Endothelial cell of umbilical vein (primary cell): ENCODE data around the gene MTNR1B. TPM values are rescaled to one million over a fixed set of nuclear protein-coding genes. Genes with fewer than 3 reads are reported as not detected.

Source experiments
- BruUV-seq: library from RNA; stranded (reverse); fragments of 400-500 nt; replicated peaks from 2 replicates; lab custom pipeline; 2021; lab: Mats Ljungman, UMichigan
- CTCF ChIA-PET: fragments of 300-600, 350-600 bp; sonication (Branson Sonifier 250); formaldehyde crosslinking; loops from one replicate; lab custom pipeline; 2021; ENCODE audit warnings: antibody characterized with exemption, inconsistent platforms; lab: Charles Lee
- POLR2A ChIA-PET: fragments of 300-600, 350-600 bp; sonication (Branson Sonifier 250); formaldehyde crosslinking; loops from one replicate; lab custom pipeline; 2021; ENCODE audit warnings: antibody characterized with exemption, inconsistent platforms; lab: Charles Lee
- DNase-seq: peaks from one replicate; pipeline ENCODE4 v3.0.0-alpha.2; 2011; ENCODE audit warnings: low read depth, low spot score
- FAIRE-seq: peaks from 2 replicates; lab custom pipeline; 2011; peaks lifted over from hg19 to GRCh38; lab: Jason Lieb, UNC
- H2AFZ ChIP-seq: 2 replicates; pipeline ENCODE4 v1.6.0; 2012; ENCODE audit warnings: low read depth, low read length, control low read depth, inconsistent platforms
- H3K27ac ChIP-seq: 2 replicates; pipeline ENCODE4 v1.5.1; 2011; ENCODE audit warnings: low read depth, mild to moderate bottlenecking, control low read depth, low read length, moderate library complexity; ENCODE audit not compliant: insufficient read depth
- H3K27me3 ChIP-seq, 2 experiments: 2 replicates each; pipeline versions ENCODE4 v1.6.0 to v1.6.1; 2011; ENCODE audit warnings: low read length in 2 of 2, mixed read lengths in 1 of 2; ENCODE audit not compliant: control insufficient read depth in 2 of 2, insufficient read depth in 2 of 2
- H3K36me3 ChIP-seq, 2 experiments: 2 replicates in 1 of 2; 3 replicates in 1 of 2; pipeline ENCODE4 v1.5.1; 2011; ENCODE audit warnings: low read length in 2 of 2, mild to moderate bottlenecking in 1 of 2, moderate library complexity in 1 of 2; ENCODE audit not compliant: control insufficient read depth in 2 of 2, insufficient read depth in 2 of 2; ENCODE audit errors: extremely low read depth in 1 of 2
- H3K4me1 ChIP-seq: 3 replicates; pipeline ENCODE4 v1.5.1; 2011; ENCODE audit warnings: mild to moderate bottlenecking, low read length; ENCODE audit not compliant: control insufficient read depth, insufficient read depth; ENCODE audit errors: extremely low read depth
- H3K4me2 ChIP-seq: 2 replicates; pipeline ENCODE4 v1.6.1; 2011; ENCODE audit warnings: low read length, control low read depth, mixed read lengths; ENCODE audit not compliant: insufficient read depth
- H3K4me3 ChIP-seq, 3 experiments: fragments of 200-600 bp in 1 of 3; sonication (generic), shearing (Covaris generic) in 1 of 3; replicated peaks in 1 of 3; 2 replicates each; pipeline ENCODE4 v1.5.1; 2011 to 2016; ENCODE audit warnings: control low read depth in 3 of 3, low read length in 3 of 3, mild to moderate bottlenecking in 2 of 3, inconsistent platforms in 1 of 3, low read depth in 1 of 3, moderate library complexity in 1 of 3; ENCODE audit not compliant: insufficient read depth in 1 of 3
- H3K79me2 ChIP-seq: 2 replicates; pipeline ENCODE4 v1.6.0; 2012; ENCODE audit warnings: low read length, inconsistent platforms; ENCODE audit not compliant: control insufficient read depth, insufficient read depth
- H3K9ac ChIP-seq: replicated peaks from 2 replicates; pipeline ENCODE3; 2011; ENCODE audit warnings: low read length, control low read depth; ENCODE audit not compliant: insufficient read depth; ENCODE audit errors: extremely low read depth
- H3K9me1 ChIP-seq: replicated peaks from 3 replicates; pipeline ENCODE4 v1.6.0; 2011; ENCODE audit warnings: mild to moderate bottlenecking, low read length; ENCODE audit not compliant: control insufficient read depth, insufficient read depth; ENCODE audit errors: extremely low read depth
- H3K9me3 ChIP-seq: replicated peaks from 2 replicates; pipeline ENCODE4 v1.5.1; 2012; ENCODE audit warnings: low read length, inconsistent platforms; ENCODE audit not compliant: control insufficient read depth, insufficient read depth
- H4K20me1 ChIP-seq: replicated peaks from 2 replicates; pipeline ENCODE3; 2011; ENCODE audit warnings: mild to moderate bottlenecking, low read length; ENCODE audit not compliant: control insufficient read depth, insufficient read depth; ENCODE audit errors: extremely low read depth
- CTCF ChIP-seq, 2 donors: IDR thresholded peaks; 1 replicate in 1 of 2; 2 replicates in 1 of 2; pipeline ENCODE4 v1.5.1; 2011; ENCODE audit warnings: low read length in 2 of 2, mild to moderate bottlenecking in 2 of 2, moderate library complexity in 2 of 2, control low read depth in 1 of 2, inconsistent platforms in 1 of 2, low read depth in 1 of 2; ENCODE audit not compliant: insufficient read depth in 1 of 2; ENCODE audit errors: extremely low read depth in 1 of 2
- EZH2 ChIP-seq: IDR thresholded peaks from 2 replicates; pipeline ENCODE4 v1.6.1; 2012; ENCODE audit warnings: borderline replicate concordance, low read depth, mild to moderate bottlenecking, moderate library complexity, low read length, inconsistent platforms; ENCODE audit not compliant: severe bottlenecking
- FOS ChIP-seq: IDR thresholded peaks from 2 replicates; pipeline ENCODE4 v1.6.1; 2011; ENCODE audit warnings: mild to moderate bottlenecking, low read length, moderate library complexity, borderline replicate concordance; ENCODE audit not compliant: insufficient read depth
- GATA2 ChIP-seq: IDR thresholded peaks from 2 replicates; pipeline ENCODE4 v1.7.0; 2011; ENCODE audit warnings: low read depth, mild to moderate bottlenecking, moderate library complexity, mixed read lengths, low read length; ENCODE audit not compliant: insufficient read length, insufficient read depth
- JUN ChIP-seq: IDR thresholded peaks from 2 replicates; pipeline ENCODE4 v1.6.1; 2011; ENCODE audit warnings: borderline replicate concordance, low read depth; ENCODE audit not compliant: insufficient read length, insufficient read depth
- MYC ChIP-seq: IDR thresholded peaks from one replicate; pipeline ENCODE4 v1.6.1; 2011; ENCODE audit warnings: mild to moderate bottlenecking, low read depth, low read length
- POLR2A ChIP-seq: IDR thresholded peaks from 2 replicates; pipeline ENCODE4 v1.6.1; 2012; ENCODE audit warnings: low read depth, mild to moderate bottlenecking, control low read depth, low read length
- POLR2AphosphoS5 ChIP-seq: IDR thresholded peaks from 2 replicates; pipeline ENCODE4 v1.6.1; 2012; ENCODE audit warnings: low read depth, mild to moderate bottlenecking, control low read depth, low read length, moderate library complexity; ENCODE audit not compliant: insufficient read depth
- dilution Hi-C: fragments of 300-500 bp; cut with MboI; formaldehyde crosslinking; loops from one replicate; pipeline ENCODE4 v1.15.0; 2019; ENCODE audit warnings: low sequenced_read_pairs; ENCODE audit not compliant: extremely low pct_ligation_motif_present
- intact Hi-C: fragments of 100-400 bp; cut with micrococcal nuclease; formaldehyde crosslinking; loops from one replicate; pipeline ENCODE4 v1.10.0; 2022
- polyA plus RNA-seq, 4 experiments: library from polyadenylated mRNA; depleted of rRNA in 3 of 4; stranded (reverse) in 3 of 4; unstranded in 1 of 4; fragments of >200 nt; gene quantifications; 2 replicates each; pipeline versions ENCODE4 v1.2.1 to v1.2.3, GENCODE V29; 2011 to 2012; ENCODE audit warnings: missing spikeins in 1 of 4
- total RNA-seq: library from RNA; stranded (reverse); gene quantifications from 2 replicates; pipeline ENCODE4 v1.2.3, GENCODE V29; 2021
- TF ChIP-seq, protein P1 (sequence below): IDR thresholded peaks from 2 replicates; pipeline ENCODE4 v1.6.1; 2011; ENCODE audit not compliant: insufficient read depth, insufficient read length

Gene MTNR1B
- total and polyA plus RNA-seq, 2 donors (not counting 3 experiments of a cell fraction or from before 2014, with no cell fraction given): not detected

DNA sequence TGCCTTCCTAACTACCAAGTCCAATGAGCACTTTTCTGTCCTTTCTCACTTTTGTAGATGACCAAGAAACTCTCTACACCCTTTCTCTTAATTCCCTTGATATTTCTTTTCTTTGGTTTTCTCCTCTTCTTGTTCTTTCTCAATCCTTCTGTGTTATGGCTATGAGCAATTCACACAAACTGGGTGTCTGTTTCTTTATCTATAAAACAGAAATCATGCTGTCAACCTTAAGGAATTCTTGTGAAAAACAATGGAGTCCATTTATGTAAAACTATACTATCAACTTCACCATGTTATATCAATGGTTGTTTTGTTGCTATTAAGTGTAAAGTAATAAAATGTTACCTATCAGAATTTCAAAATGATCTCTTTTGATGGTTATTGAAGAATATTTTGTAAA lies 7.2 kb downstream of the MTNR1B start:
- Histone ChIP-seq H3K9me3 (no peaks in the 10 kb centered on the region), H2AFZ (no peak overlapping the region), H3K9ac (no peak overlapping the region), H3K79me2 (no peaks in the 10 kb centered on the region), H3K9me1 (no peaks in the 10 kb centered on the region), H3K4me3 (no peak overlapping the region), H3K27me3 (no peaks in the 10 kb centered on the region), H4K20me1 (no peaks in the 10 kb centered on the region), H3K27ac (no peak overlapping the region), H3K4me1 (no peaks in the 10 kb centered on the region), H3K36me3 (no peaks in the 10 kb centered on the region), H3K4me2 (no peak overlapping the region)
- ChIA-PET CTCF (no interaction called here), POLR2A (no interaction called here)
- no TSS peak for BruUV-seq
- dilution Hi-C loops: no loop called here
- intact Hi-C loops: no loop called here
- FAIRE-seq (no peak), DNase-seq (no peak)
- no peak for TF ChIP-seq CTCF (IDR thresholded peaks at IDR 0.05; ENCODE audit: extremely low read depth in 1 of 2, insufficient read depth in 1 of 2, low read depth in 1 of 2, low read length in 2 of 2)
- no peak for TF ChIP-seq POLR2AphosphoS5
- TF ChIP-seq FOS: no peak
- TF ChIP-seq EZH2: no peak

DNA sequence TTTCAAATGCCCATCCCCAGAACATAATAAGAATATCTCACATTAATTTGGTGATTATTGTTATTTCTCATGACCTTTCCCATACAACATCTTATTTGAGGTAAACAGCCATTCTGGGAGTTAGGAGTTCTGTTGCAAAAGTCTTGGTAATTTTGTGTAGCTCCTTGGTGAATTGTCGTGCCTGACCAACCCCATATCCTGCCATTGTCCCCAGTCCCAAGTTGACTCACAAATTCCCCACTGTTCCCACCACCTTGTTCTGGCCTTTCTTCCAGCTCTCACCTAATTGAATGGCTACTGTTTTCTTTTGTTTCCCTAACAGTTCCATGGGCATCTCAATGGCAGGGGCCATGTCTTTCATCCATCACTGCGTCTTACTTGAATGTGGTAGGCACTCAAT lies 8.0 kb downstream of the MTNR1B start:
- FAIRE-seq: no peak
- H3K4me2 ChIP-seq: no peak overlapping the region
- H3K4me1 ChIP-seq: no peaks in the 10 kb centered on the region
- BruUV-seq: no TSS peak
- H3K27ac ChIP-seq: no peak overlapping the region
- H3K9me1 ChIP-seq: no peaks in the 10 kb centered on the region
- DNase-seq: no peak
- no peak overlapping the region for H2AFZ ChIP-seq
- no peak overlapping the region for H3K9ac ChIP-seq
- TF ChIP-seq POLR2AphosphoS5 (no peak), POLR2A (no peak), GATA2 (no peak), FOS (no peak), MYC (no peak), EZH2 (no peak), CTCF (IDR thresholded peaks at IDR 0.05; ENCODE audit: extremely low read depth in 1 of 2, insufficient read depth in 1 of 2, low read depth in 1 of 2, low read length in 2 of 2) (no peak), JUN (no peak)
- TF ChIP-seq, protein P1, sequence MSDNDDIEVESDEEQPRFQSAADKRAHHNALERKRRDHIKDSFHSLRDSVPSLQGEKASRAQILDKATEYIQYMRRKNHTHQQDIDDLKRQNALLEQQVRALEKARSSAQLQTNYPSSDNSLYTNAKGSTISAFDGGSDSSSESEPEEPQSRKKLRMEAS: no peak
- H3K79me2 ChIP-seq: no peaks in the 10 kb centered on the region
- POLR2A ChIA-PET: no interaction called here
- H3K4me3 ChIP-seq: no peak overlapping the region
- no peaks in the 10 kb centered on the region for H3K27me3 ChIP-seq
- no peaks in the 10 kb centered on the region for H3K36me3 ChIP-seq
- intact Hi-C loops: no loop called here
- dilution Hi-C loops: no loop called here
- H3K9me3 ChIP-seq: no peaks in the 10 kb centered on the region
- CTCF ChIA-PET: no interaction called here
- H4K20me1 ChIP-seq: no peaks in the 10 kb centered on the region
